22Rv1 (cell line): ENCODE data around the gene SEZ6.

Experiments used
- ZFX ChIP-seq: fragments of 450-650 bp; IDR thresholded peaks from 2 replicates; pipeline ENCODE4 v1.6.1; 2017; ENCODE audit warnings: antibody characterized with exemption, borderline replicate concordance
- TF ChIP-seq, protein P1 (sequence below): fragments of 450-650 bp; IDR thresholded peaks from 2 replicates; pipeline ENCODE4 v1.5.1; 2017; ENCODE audit warnings: mild to moderate bottlenecking

DNA sequence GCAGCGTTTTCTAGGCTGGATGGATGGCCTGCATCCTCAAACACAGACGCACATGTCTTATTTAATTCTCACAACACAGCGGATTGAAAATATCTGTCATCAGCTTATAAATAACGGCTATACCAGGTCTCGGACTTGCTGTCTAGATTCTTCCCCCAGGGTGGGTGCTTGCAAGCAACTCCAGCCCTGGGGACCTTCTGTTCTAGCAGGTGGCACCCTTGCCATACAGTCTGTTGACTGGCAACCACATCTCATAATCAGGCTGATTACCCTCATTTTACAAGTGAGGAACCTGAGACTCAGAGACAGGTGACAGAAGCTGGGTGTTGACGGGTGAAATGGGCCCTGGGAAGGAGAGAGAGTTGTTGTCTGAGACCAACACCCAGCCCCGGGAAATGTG, 16.2 kb upstream of the SEZ6 start:
- TF ChIP-seq, protein P1, sequence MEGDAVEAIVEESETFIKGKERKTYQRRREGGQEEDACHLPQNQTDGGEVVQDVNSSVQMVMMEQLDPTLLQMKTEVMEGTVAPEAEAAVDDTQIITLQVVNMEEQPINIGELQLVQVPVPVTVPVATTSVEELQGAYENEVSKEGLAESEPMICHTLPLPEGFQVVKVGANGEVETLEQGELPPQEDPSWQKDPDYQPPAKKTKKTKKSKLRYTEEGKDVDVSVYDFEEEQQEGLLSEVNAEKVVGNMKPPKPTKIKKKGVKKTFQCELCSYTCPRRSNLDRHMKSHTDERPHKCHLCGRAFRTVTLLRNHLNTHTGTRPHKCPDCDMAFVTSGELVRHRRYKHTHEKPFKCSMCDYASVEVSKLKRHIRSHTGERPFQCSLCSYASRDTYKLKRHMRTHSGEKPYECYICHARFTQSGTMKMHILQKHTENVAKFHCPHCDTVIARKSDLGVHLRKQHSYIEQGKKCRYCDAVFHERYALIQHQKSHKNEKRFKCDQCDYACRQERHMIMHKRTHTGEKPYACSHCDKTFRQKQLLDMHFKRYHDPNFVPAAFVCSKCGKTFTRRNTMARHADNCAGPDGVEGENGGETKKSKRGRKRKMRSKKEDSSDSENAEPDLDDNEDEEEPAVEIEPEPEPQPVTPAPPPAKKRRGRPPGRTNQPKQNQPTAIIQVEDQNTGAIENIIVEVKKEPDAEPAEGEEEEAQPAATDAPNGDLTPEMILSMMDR: no peak
- no peak for TF ChIP-seq ZFX
